GM18498 (cell line): ENCODE results near the gene BICDL2.
"Not testable (repeated sequence)": the region's sequence is repeated elsewhere in the genome, so short reads cannot be mapped to it uniquely, and the experiment has no call there.

Source experiments
- ATAC-seq: cut with Tn5 transposase; IDR thresholded peaks from one replicate; pipeline ENCODE4 v1.9.1; 2021; ENCODE audit warnings: mild to moderate bottlenecking, moderate library complexity; ENCODE audit not compliant: unreplicated experiment

The BICDL2 gene

GRCh38 chr16:3036726-3037315, at the start of gene BICDL2:
Gene BICDL2 (minus strand): TSS chr16:3036944. CDS start chr16:3035496, 1,448 bp downstream.
- ATAC-seq: no peak

- no peak for ATAC-seq
Observed at GRCh38 chr16:3085868-3086595, 49.3 kb upstream of the BICDL2 start.

- no peak for ATAC-seq
Observed at GRCh38 chr16:3084969-3085670, 48.4 kb upstream of the BICDL2 start.

DNA sequence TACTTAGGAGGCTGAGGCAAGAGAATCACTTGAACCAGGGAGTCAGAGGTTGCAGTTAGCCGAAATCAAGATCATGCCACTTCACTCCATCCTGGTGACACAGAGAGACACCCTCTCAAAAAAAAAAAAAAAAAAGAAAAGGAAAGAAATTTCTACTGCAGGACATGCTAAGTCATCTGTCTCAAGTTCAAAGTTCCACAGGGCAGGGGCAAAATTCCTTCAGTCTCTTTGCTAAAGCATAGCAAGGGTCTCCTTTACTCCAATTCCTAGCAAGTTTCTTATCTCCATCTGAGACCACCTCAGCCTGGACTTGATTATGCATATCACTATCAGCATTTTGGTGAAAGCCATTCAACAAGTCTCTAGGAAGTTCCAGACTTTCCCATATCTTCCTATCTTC, 47.7 kb upstream of the BICDL2 start:
- ATAC-seq: no peak

GRCh38 chr16:3083408-3083807, 46.7 kb upstream of the BICDL2 start:
- not testable (repeated sequence) for ATAC-seq

DNA sequence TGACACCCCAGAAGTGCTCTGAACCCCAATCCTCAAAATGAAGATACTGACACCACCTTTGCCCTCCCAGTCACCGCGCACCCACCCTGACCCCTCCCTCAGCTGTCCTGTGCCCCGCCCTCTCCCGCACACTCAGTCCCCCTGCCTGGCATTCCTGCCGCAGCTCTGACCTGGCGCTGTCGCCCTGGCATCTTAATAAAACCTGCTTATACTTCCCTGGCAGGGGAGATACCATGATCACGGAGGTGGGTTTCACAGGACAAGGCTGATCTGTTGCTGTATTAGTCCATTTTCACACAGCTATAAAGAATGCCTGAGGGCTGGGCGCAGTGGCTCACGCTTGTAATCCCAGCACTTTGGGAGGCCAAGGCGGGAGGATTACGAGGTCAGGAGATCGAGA, 45.2 kb upstream of the BICDL2 start:
- not testable (repeated sequence) for ATAC-seq

GRCh38 chr16:3080024-3080423, 43.3 kb upstream of the BICDL2 start:
- ATAC-seq: no peak

DNA sequence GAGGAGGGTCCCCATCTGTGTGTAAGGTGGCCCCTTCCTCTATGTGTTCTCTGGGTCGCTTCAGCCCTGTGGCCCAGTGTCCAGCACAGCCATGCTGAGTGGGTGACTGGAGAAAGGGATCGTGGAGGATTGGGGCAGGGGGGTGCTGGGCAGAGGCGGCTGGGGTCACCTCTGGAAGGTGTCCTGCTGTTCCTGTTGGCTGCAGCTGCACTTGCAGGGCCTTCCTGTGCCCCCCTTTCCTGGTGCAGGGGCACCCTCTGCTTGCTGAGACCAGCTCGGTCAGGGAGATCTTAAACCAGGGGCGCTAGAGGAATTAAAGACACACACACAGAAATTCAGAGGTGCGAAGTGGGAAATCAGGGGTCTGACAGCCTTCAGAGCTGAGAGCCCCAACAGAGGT, 39.8 kb upstream of the BICDL2 start:
- ATAC-seq: no peak

GRCh38 chr16:3075946-3076345, 39.2 kb upstream of the BICDL2 start:
- not testable (repeated sequence) for ATAC-seq

DNA sequence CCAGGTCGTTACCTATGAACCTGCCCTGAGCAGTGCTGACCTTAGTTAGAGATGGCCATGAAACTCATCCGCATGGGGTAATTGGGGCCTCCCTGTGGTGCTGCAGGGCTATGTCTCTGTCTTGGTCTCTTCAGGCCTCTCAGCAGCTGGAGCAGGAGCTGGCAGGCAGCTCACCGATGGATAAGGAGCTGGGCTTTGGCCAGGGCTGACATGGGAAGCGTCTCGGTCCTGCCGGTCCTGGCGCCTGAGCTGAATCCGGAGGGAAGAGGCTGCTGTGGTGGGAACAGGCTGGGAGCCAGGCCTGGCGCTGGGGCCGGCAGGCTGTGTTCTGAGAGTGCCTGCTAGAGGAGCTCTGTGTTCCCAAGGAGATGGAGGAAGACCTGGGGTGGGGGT, 38.8 kb upstream of the BICDL2 start:
- ATAC-seq: peak; percentile 4

- peak; percentile 84 for ATAC-seq
Observed at GRCh38 chr16:3074860-3075522, 38.2 kb upstream of the BICDL2 start.

DNA sequence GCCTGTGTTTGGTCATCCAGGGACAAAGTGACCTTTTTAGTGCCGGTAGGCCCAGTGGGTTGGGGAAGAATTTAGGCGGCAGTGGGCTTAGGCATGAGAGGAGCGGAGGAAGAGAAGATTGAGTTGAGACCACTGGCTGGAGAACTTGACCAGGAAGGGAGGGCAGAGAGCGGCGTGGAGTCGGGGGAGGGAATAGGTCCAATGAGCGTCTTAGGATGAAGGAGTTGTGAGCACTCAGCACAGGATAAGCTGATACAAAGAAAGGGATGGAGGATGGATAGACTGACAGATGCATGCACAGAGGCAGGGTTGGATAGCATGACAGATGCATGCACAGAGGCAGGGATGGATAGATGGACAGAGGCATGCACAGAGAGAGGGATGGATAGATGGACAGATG, 36.7 kb upstream of the BICDL2 start:
- no peak for ATAC-seq

DNA sequence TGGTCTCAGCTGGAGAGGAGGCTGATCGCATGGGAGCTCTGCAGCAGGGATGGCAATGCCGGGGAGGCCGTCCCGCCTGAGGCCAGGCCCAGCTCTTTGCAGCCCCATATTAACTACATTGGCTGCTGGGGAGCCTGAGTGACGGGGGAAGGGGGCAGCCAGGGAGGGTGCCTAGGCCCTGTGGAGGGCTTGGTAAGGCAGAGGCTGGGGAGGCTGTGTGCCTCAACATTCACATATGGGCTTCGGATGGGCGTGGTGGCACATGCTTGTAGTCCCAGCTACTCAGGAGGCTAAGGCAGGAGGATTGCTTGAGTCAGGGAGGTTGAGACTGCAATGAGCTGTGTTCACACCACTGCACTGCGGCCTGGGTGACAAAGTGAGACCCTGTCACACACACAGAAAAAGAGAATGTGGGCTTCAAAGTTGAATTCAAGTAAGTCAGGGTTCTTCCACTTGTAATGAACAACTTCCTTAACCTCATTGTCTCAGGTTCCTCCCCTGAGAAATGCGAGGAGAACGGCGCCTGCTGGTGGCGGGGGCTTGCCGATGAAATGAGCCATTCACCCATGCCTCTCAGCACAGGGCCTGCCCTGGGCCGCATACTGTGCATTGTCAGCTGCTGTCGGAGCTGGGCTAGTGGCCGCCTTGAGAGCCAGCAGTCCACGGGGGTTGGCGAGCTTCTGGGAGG, 36.0 kb upstream of the BICDL2 start:
- ATAC-seq: not testable (repeated sequence)

- ATAC-seq: not testable (repeated sequence)
Observed at GRCh38 chr16:3072148-3072547, 35.4 kb upstream of the BICDL2 start.

DNA sequence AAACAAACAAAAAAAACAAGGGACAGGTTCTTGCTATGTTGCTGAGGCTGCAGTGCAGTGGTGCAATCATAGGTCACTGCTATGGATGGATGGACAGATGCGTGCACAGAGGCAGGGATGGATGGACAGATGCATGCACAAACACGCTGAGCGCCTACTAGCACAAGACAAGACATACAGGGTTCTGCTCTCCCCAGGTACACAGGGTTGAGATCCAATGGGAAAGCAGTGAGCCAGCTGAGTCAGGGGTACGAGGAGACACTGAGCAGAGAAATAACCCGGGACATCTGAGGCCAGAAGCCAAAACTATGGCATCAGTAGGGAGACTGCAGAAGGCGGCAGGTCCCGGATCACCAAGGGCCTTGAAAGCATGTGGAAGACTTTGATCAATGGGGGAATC, 34.9 kb upstream of the BICDL2 start:
- no peak for ATAC-seq

GRCh38 chr16:3070608-3071111, 33.9 kb upstream of the BICDL2 start:
- no peak for ATAC-seq

DNA sequence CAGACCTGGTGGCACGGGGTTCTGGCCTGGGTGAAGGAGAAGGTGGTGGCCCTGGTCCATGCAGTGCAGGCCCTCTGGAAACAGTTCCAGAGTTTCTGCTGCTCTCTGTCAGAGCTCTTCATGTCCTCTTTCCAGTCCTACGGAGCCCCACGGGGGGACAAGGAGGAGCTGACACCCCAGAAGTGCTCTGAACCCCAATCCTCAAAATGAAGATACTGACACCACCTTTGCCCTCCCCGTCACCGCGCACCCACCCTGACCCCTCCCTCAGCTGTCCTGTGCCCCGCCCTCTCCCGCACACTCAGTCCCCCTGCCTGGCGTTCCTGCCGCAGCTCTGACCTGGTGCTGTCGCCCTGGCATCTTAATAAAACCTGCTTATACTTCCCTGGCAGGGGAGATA, 32.4 kb upstream of the BICDL2 start:
- not testable (repeated sequence) for ATAC-seq

- ATAC-seq: no peak
Observed at GRCh38 chr16:3068487-3068886, 31.7 kb upstream of the BICDL2 start.

DNA sequence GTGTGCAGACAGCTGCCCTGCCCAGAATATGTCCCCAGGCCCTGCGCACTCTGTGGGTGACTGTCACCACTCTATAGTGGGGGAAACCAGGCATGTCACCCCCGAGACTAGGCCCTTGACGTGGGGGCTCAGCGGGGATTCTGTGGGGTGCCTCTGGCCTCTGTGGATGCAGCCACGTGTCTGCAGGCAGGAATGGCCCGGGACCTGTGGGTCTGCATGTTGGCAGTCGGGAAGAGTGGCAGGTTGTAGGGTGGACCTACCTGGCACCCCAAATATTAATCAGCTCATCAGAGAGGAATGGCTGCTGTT, 29.6 kb upstream of the BICDL2 start:
- ATAC-seq: no peak

DNA sequence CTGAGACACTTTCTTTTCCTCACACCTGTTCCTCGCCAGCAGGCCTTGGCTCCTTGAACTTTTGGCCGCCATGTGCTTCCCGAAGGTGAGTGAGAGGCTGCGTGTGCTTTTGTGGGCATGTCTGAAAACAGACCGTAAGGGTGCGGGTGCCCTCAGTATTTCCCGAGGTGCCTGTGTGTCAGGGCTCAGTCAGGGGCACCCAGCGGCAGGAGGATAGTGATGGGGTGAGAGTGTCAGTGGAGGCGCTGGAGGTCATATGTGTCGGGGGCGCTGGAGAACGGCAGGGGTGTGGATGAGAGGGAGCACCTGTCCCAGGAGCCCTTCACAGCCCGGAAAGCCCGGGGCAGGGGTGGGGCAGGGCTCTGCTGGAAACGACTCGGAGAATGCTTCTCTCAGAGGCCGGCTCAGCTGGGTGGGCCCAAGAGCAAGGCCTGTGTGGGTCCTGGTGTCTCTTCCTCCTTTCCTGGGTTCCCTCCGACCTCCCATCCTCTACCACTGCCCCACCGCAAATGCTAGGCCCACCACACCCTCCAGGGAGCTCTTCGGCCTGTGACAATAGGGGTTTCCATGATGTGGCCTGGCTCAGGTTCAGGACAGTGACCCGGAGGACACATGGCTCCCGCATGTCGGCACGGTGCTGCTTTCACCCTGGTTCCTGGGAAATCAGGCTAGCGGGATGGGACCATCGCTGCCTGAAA, 29.1 kb upstream of the BICDL2 start:
- no peak for ATAC-seq
